SH-SY5Y (cell line): ENCODE measurements around the gene PID1.

ENCODE experiments used
- GATA2 ChIP-seq: IDR thresholded peaks from 2 replicates; pipeline ENCODE4 v1.6.1; 2011; ENCODE audit warnings: mild to moderate bottlenecking, low read depth, low read length
- GATA3 ChIP-seq: IDR thresholded peaks from 2 replicates; pipeline ENCODE4 v1.6.1; 2011; ENCODE audit warnings: low read depth, mild to moderate bottlenecking, low read length, moderate library complexity

GRCh38 chr2:229319558-229319957, 48.5 kb upstream of the PID1 start:
- TF ChIP-seq GATA2 = no peak
- TF ChIP-seq GATA3 = no peak
